Breast epithelium (tissue), 4 donors: ENCODE data around the gene MAPK1IP1L. TPM values are rescaled to one million over a fixed set of nuclear protein-coding genes. Genes with fewer than 3 reads are reported as not detected.

ENCODE experiments used
- DNase-seq, 2 donors: peaks; one replicate each; pipeline ENCODE4 v3.0.0-alpha.2; 2019; ENCODE audit warnings: low spot score in 2 of 2
- H3K27ac ChIP-seq, 2 donors: fragments of 200-600 bp; sonication (generic) in 1 of 2; one replicate each; pipeline ENCODE4 v1.5.1; 2016 to 2019; ENCODE audit warnings: mild to moderate bottlenecking in 1 of 2
- H3K27me3 ChIP-seq, 2 donors: fragments of 200-600 bp; sonication (generic) in 1 of 2; one replicate each; pipeline versions ENCODE4 v1.5.1 to v1.6.0; 2017 to 2019; ENCODE audit warnings: control low read depth in 1 of 2, mild to moderate bottlenecking in 1 of 2
- H3K36me3 ChIP-seq: fragments of 200-600 bp; one replicate; pipeline ENCODE4 v1.5.1; 2019
- H3K4me1 ChIP-seq, 2 donors: fragments of 200-600 bp; sonication (generic); one replicate each; pipeline ENCODE4 v1.5.1; 2016 to 2019; ENCODE audit warnings: control low read depth in 1 of 2
- H3K4me3 ChIP-seq, 3 donors: fragments of 200-600 bp; sonication (generic); 1 replicate in 2 of 3; 2 replicates in 1 of 3; pipeline ENCODE4 v1.5.1; 2016 to 2019; ENCODE audit warnings: mild to moderate bottlenecking in 3 of 3, moderate library complexity in 2 of 3
- H3K9me3 ChIP-seq, 2 donors: fragments of 200-600 bp; sonication (generic) in 1 of 2; one replicate each; pipeline ENCODE4 v1.5.1; 2016 to 2019; ENCODE audit warnings: control low read depth in 1 of 2
- CTCF ChIP-seq, 3 donors: fragments of 450-650 bp; IDR thresholded peaks; one replicate each; pipeline ENCODE4 v1.5.1; 2016 to 2017; ENCODE audit warnings: antibody characterized with exemption in 3 of 3, mild to moderate bottlenecking in 3 of 3, moderate library complexity in 3 of 3
- POLR2A ChIP-seq: fragments of 450-650 bp; IDR thresholded peaks from one replicate; pipeline ENCODE4 v1.6.1; 2016; ENCODE audit warnings: antibody characterized with exemption, mild to moderate bottlenecking, moderate library complexity
- POLR2AphosphoS5 ChIP-seq, 3 donors: sonication (generic); formaldehyde crosslinking; IDR thresholded peaks; one replicate each; pipeline ENCODE4 v1.6.1; 2017; ENCODE audit warnings: antibody characterized with exemption in 3 of 3
- intact Hi-C: fragments of 100-400 bp; cut with DNase I; formaldehyde crosslinking; loops from one replicate; pipeline ENCODE4 v1.15.1; 2023; ENCODE audit warnings: low total_unique reads
- total RNA-seq, 3 donors: library from RNA; depleted of rRNA; stranded (reverse); fragments of >200 nt; gene quantifications; one replicate each; pipeline ENCODE4 v1.1.0, GENCODE V29; 2016

The MAPK1IP1L gene
- total RNA-seq, 3 donors from 2014 or later: 37.7 to 60.4 (median 39.4) TPM

- no peaks in the 10 kb centered on the region for H3K36me3 ChIP-seq
- no peaks in the 10 kb centered on the region for H3K4me1 ChIP-seq
- H3K4me3 ChIP-seq: no peak overlapping the region
- peak in 1 of 2 donors; percentile 17 for DNase-seq
- intact Hi-C loops: no loop called here
- TF ChIP-seq CTCF (IDR thresholded peaks at IDR 0.05) (no peak), POLR2AphosphoS5 (IDR thresholded peaks at IDR 0.05) (no peak)
- no peaks in the 10 kb centered on the region for H3K27me3 ChIP-seq
- H3K27ac ChIP-seq: peak overlapping the region in 1 of 2 donors; percentile 60
- no peaks in the 10 kb centered on the region for H3K9me3 ChIP-seq
Measured at GRCh38 chr14:55088356-55088755, 36.9 kb downstream of the MAPK1IP1L start.

GRCh38 chr14:55092341-55092740, 40.9 kb downstream of the MAPK1IP1L start:
- H3K27ac ChIP-seq: peak overlapping the region; percentile 37 to 73
- no peak for DNase-seq
- no peaks in the 10 kb centered on the region for H3K36me3 ChIP-seq
- no peaks in the 10 kb centered on the region for H3K27me3 ChIP-seq
- no peak for TF ChIP-seq POLR2A
- no peak for TF ChIP-seq POLR2AphosphoS5 (IDR thresholded peaks at IDR 0.05)
- no peak for TF ChIP-seq CTCF (IDR thresholded peaks at IDR 0.05)
- intact Hi-C loops: loop anchor here (5.0 kb wide), 1 partner anchor 40 kb away; no protein-coding TSS in a partner anchor
- no peak overlapping the region for H3K4me3 ChIP-seq
- H3K4me1 ChIP-seq: no peaks in the 10 kb centered on the region
- no peaks in the 10 kb centered on the region for H3K9me3 ChIP-seq

GRCh38 chr14:55094292-55095157, 43.1 kb downstream of the MAPK1IP1L start:
- TF ChIP-seq POLR2AphosphoS5 (IDR thresholded peaks at IDR 0.05) (no peak), CTCF (IDR thresholded peaks at IDR 0.05) (no peak), POLR2A (no peak)
- Histone ChIP-seq H3K36me3 (no peaks in the 10 kb centered on the region), H3K9me3 (no peaks in the 10 kb centered on the region), H3K4me3 (no peak overlapping the region), H3K4me1 (no peaks in the 10 kb centered on the region), H3K27me3 (no peaks in the 10 kb centered on the region), H3K27ac (peak overlapping the region in 1 of 2 donors; percentile 42)
- DNase-seq: no peak
- intact Hi-C loops: loop anchor here (5.0 kb wide), 1 partner anchor 38 kb away; no protein-coding TSS in a partner anchor

GRCh38 chr14:55097881-55098560, 46.6 kb downstream of the MAPK1IP1L start:
- no peaks in the 10 kb centered on the region for H3K9me3 ChIP-seq
- TF ChIP-seq POLR2AphosphoS5 (IDR thresholded peaks at IDR 0.05) (peak in 1 of 3 donors; percentile 21), POLR2A (no peak), CTCF (IDR thresholded peaks at IDR 0.05) (no peak)
- peak overlapping the region; percentile 68 to 97 for H3K27ac ChIP-seq
- DNase-seq: no peak
- intact Hi-C loops: no loop called here
- no peaks in the 10 kb centered on the region for H3K36me3 ChIP-seq
- H3K4me3 ChIP-seq: no peak overlapping the region
- no peaks in the 10 kb centered on the region for H3K27me3 ChIP-seq
- peaks cover 0 to 23% of the 10 kb centered on the region in 2 donors for H3K4me1 ChIP-seq

GRCh38 chr14:55098561-55098898, 47.1 kb downstream of the MAPK1IP1L start:
- Histone ChIP-seq H3K4me1 (peaks cover 3 to 28% of the 10 kb centered on the region in 2 donors), H3K4me3 (no peak overlapping the region), H3K27ac (peak overlapping the region; percentile 68 to 97), H3K27me3 (no peaks in the 10 kb centered on the region), H3K36me3 (no peaks in the 10 kb centered on the region), H3K9me3 (no peaks in the 10 kb centered on the region)
- TF ChIP-seq POLR2A: no peak
- DNase-seq: no peak
- intact Hi-C loops: no loop called here
